Measurements from ENCODE around the gene RASGRP3.

The RASGRP3 gene

DNA sequence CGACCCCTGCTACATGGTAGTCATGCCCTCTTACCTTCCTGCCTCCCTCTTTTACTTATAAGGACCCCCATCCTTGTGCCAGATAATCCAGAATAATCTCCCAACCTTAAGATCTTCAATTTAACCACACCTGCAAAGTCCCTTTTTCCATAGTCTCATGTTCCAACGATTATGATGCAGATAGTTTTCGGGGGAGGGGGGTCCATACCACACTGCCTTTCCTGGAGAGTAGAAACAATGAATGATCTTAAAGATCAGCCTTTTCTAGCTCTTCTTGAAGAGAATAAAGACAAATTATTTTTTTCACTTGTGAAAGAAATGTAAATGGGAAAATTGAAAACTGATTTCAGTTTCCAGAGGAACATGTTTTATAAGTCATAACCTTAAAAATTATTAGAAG lies 127.0 kb downstream of the RASGRP3 start:
- Histone ChIP-seq H4K20me1 (ENCODE audit: insufficient read depth, low read length) (no peaks in the 10 kb centered on the region), H3K4me3 (ENCODE audit: low read length) (no peak overlapping the region), H3K9ac (ENCODE audit: low read length) (no peak overlapping the region), H3K4me2 (ENCODE audit: low read depth, low read length) (no peak overlapping the region), H3K9me3 (replicated peaks; ENCODE audit: insufficient read depth, low read length) (no peaks in the 10 kb centered on the region), H3K36me3 (replicated peaks; ENCODE audit: insufficient read depth, low read length) (no peaks in the 10 kb centered on the region), H2AFZ (ENCODE audit: low read length) (no peak overlapping the region), H3K27ac (ENCODE audit: low read length) (no peak overlapping the region), H3K27me3 (replicated peaks; ENCODE audit: insufficient read depth, low read length) (no peaks in the 10 kb centered on the region), H3K4me1 (ENCODE audit: low read length) (no peaks in the 10 kb centered on the region), H3K79me2 (ENCODE audit: low read length) (peaks cover 6% of the 10 kb centered on the region), H3F3A (ENCODE audit: insufficient read depth, low read length) (0 out of 2 replicates have a peak, but pooled peaks cover 2% of the 10 kb centered on the region), H3K9me2 (replicated peaks; ENCODE audit: insufficient read depth, low read length) (no peaks in the 10 kb centered on the region)
- TF ChIP-seq EZH2 (optimal IDR thresholded peaks at IDR 0.05; ENCODE audit: low read depth, low read length) (no peak), EZH2phosphoT487 (IDR thresholded peaks at IDR 0.05; ENCODE audit: low read length) (no peak)
- TF ChIP-seq, protein P1, sequence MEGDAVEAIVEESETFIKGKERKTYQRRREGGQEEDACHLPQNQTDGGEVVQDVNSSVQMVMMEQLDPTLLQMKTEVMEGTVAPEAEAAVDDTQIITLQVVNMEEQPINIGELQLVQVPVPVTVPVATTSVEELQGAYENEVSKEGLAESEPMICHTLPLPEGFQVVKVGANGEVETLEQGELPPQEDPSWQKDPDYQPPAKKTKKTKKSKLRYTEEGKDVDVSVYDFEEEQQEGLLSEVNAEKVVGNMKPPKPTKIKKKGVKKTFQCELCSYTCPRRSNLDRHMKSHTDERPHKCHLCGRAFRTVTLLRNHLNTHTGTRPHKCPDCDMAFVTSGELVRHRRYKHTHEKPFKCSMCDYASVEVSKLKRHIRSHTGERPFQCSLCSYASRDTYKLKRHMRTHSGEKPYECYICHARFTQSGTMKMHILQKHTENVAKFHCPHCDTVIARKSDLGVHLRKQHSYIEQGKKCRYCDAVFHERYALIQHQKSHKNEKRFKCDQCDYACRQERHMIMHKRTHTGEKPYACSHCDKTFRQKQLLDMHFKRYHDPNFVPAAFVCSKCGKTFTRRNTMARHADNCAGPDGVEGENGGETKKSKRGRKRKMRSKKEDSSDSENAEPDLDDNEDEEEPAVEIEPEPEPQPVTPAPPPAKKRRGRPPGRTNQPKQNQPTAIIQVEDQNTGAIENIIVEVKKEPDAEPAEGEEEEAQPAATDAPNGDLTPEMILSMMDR (IDR thresholded peaks at IDR 0.05; ENCODE audit: low read length) = no peak
- no peak for DNase-seq

DNA sequence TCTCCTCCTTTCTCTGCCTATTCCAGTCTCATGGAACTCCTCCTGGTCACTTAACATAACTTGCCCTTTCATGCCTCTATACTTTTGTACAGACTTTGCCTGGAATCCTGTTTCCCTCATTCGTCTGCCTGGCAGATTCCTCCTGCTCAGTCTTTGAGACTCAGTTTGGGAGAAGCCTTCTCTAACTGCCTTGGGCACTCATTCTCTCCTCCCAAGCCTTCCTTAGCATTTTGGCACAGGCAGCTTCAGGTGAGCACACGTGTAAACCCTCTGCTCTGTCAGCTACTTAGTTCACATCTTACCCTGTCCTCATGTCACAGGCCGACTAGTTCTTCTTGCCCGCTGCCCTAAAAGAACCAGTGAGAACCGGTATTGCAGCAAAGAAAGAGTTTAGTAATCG lies 128.6 kb downstream of the RASGRP3 start:
- H3F3A ChIP-seq (ENCODE audit: insufficient read depth, low read length) = no peaks in the 10 kb centered on the region
- H4K20me1 ChIP-seq (ENCODE audit: insufficient read depth, low read length) = no peaks in the 10 kb centered on the region
- H3K79me2 ChIP-seq (ENCODE audit: low read length) = no peaks in the 10 kb centered on the region
- no peaks in the 10 kb centered on the region for H3K9me2 ChIP-seq (replicated peaks; ENCODE audit: insufficient read depth, low read length)
- no peak overlapping the region for H3K4me3 ChIP-seq (ENCODE audit: low read length)
- H3K4me1 ChIP-seq (ENCODE audit: low read length) = no peaks in the 10 kb centered on the region
- TF ChIP-seq, protein P1 (IDR thresholded peaks at IDR 0.05; ENCODE audit: low read length) = no peak
- TF ChIP-seq EZH2phosphoT487 (IDR thresholded peaks at IDR 0.05; ENCODE audit: low read length) = no peak
- no peak for TF ChIP-seq EZH2 (optimal IDR thresholded peaks at IDR 0.05; ENCODE audit: low read depth, low read length)
- H3K4me2 ChIP-seq (ENCODE audit: low read depth, low read length) = no peak overlapping the region
- H2AFZ ChIP-seq (ENCODE audit: low read length) = no peak overlapping the region
- no peak overlapping the region for H3K27ac ChIP-seq (ENCODE audit: low read length)
- H3K9ac ChIP-seq (ENCODE audit: low read length) = no peak overlapping the region
- no peaks in the 10 kb centered on the region for H3K36me3 ChIP-seq (replicated peaks; ENCODE audit: insufficient read depth, low read length)
- no peak for DNase-seq
- no peaks in the 10 kb centered on the region for H3K27me3 ChIP-seq (replicated peaks; ENCODE audit: insufficient read depth, low read length)
- H3K9me3 ChIP-seq (replicated peaks; ENCODE audit: insufficient read depth, low read length) = no peaks in the 10 kb centered on the region

DNA sequence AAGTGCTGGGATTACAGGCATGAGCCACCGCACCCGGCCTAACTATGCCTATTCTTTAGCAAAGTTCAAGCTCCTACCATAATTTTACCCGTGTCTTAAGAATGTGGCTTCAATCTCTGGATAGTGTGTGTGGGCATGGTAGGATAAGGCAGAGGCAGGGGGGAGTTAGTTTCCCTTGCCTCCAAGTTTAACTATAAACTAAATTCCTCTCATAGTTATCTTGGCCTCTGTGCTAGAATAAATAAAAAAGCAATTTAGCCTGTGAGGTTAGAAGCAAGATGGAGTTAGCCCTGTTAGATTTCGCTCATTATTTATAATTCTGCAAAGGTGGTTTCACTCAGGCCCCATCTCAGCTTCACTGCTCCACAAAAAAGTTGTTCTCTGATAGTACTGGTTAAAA lies 129.7 kb downstream of the RASGRP3 start:
- Histone ChIP-seq H4K20me1 (ENCODE audit: insufficient read depth, low read length) (no peaks in the 10 kb centered on the region), H3K79me2 (ENCODE audit: low read length) (no peaks in the 10 kb centered on the region), H3K9me3 (replicated peaks; ENCODE audit: insufficient read depth, low read length) (no peaks in the 10 kb centered on the region), H3K4me1 (ENCODE audit: low read length) (no peaks in the 10 kb centered on the region), H3K36me3 (replicated peaks; ENCODE audit: insufficient read depth, low read length) (no peaks in the 10 kb centered on the region), H3K4me3 (ENCODE audit: low read length) (no peak overlapping the region), H3K4me2 (ENCODE audit: low read depth, low read length) (no peak overlapping the region), H3F3A (ENCODE audit: insufficient read depth, low read length) (no peaks in the 10 kb centered on the region), H3K27me3 (replicated peaks; ENCODE audit: insufficient read depth, low read length) (no peaks in the 10 kb centered on the region), H3K9me2 (replicated peaks; ENCODE audit: insufficient read depth, low read length) (no peaks in the 10 kb centered on the region), H3K9ac (ENCODE audit: low read length) (no peak overlapping the region), H3K27ac (ENCODE audit: low read length) (no peak overlapping the region), H2AFZ (ENCODE audit: low read length) (no peak overlapping the region)
- no peak for DNase-seq
- TF ChIP-seq, protein P1 (IDR thresholded peaks at IDR 0.05; ENCODE audit: low read length) = no peak
- TF ChIP-seq EZH2 (optimal IDR thresholded peaks at IDR 0.05; ENCODE audit: low read depth, low read length) (no peak), EZH2phosphoT487 (IDR thresholded peaks at IDR 0.05; ENCODE audit: low read length) (no peak)
